OCI-LY3 (cell line): ENCODE results near the gene SH3BP5L.

Experiments used
- H2AFZ ChIP-seq: fragments of 200-600, 300-600 bp; shearing (Covaris generic); 2 replicates; pipeline ENCODE4 v1.6.0; 2014; ENCODE audit warnings: antibody characterized with exemption, low read depth, low read length
- H3K27ac ChIP-seq: fragments of 200-600, 300-600 bp; sonication (generic); 2 replicates; pipeline ENCODE4 v1.5.1; 2014; ENCODE audit warnings: mild to moderate bottlenecking, low read length, moderate library complexity, mixed read lengths
- H3K27me3 ChIP-seq: fragments of 200-600, 300-600 bp; sonication (generic); 2 replicates; pipeline ENCODE4 v1.6.1; 2014; ENCODE audit warnings: low read depth, low read length, mixed read lengths
- H3K36me3 ChIP-seq: fragments of 200-600, 300-600 bp; sonication (generic); replicated peaks from 2 replicates; pipeline ENCODE3; 2014; ENCODE audit warnings: low read depth, low read length, mixed read lengths
- H3K4me1 ChIP-seq: fragments of 300-600, 200-600 bp; sonication (generic); 2 replicates; pipeline ENCODE4 v1.6.1; 2014; ENCODE audit warnings: low read length, mixed read lengths
- H3K4me2 ChIP-seq: fragments of 200-600, 300-600 bp; sonication (generic); 2 replicates; pipeline ENCODE4 v1.6.1; 2014; ENCODE audit warnings: low read length, mixed read lengths
- H3K4me3 ChIP-seq: fragments of 300-600, 200-600 bp; sonication (generic); 2 replicates; pipeline ENCODE4 v1.5.1; 2014; ENCODE audit warnings: antibody characterized with exemption, mild to moderate bottlenecking, low read length, moderate library complexity
- H3K79me2 ChIP-seq: fragments of 300-600, 200-600 bp; shearing (Covaris generic); 2 replicates; pipeline ENCODE4 v1.6.1; 2014; ENCODE audit warnings: mild to moderate bottlenecking, low read length, mixed read lengths
- H3K9ac ChIP-seq: fragments of 300-600, 200-600 bp; shearing (Covaris generic); 2 replicates; pipeline ENCODE4 v1.6.0; 2014; ENCODE audit warnings: mild to moderate bottlenecking, low read length, moderate library complexity
- H3K9me3 ChIP-seq: fragments of 200-600, 300-600 bp; shearing (Covaris generic); 2 replicates; pipeline ENCODE4 v1.6.1; 2014; ENCODE audit warnings: low read length, mixed read lengths; ENCODE audit not compliant: insufficient read depth
- H4K20me1 ChIP-seq: fragments of 200-600, 300-600 bp; sonication (generic); 2 replicates; pipeline ENCODE4 v1.6.1; 2016; ENCODE audit warnings: low read length, mixed read lengths; ENCODE audit not compliant: insufficient read depth
- EZH2phosphoT487 ChIP-seq: fragments of 200-600 bp; shearing (Covaris generic); IDR thresholded peaks from 2 replicates; pipeline ENCODE4 v1.6.1; 2018; ENCODE audit warnings: antibody characterized with exemption, mixed run types, low read depth
- TF ChIP-seq, protein P1 (sequence below): fragments of 200-600, 300-600 bp; sonication (generic); IDR thresholded peaks from 2 replicates; pipeline ENCODE4 v1.5.1; 2014; ENCODE audit warnings: antibody characterized with exemption, low read length, low read depth

The SH3BP5L gene

DNA sequence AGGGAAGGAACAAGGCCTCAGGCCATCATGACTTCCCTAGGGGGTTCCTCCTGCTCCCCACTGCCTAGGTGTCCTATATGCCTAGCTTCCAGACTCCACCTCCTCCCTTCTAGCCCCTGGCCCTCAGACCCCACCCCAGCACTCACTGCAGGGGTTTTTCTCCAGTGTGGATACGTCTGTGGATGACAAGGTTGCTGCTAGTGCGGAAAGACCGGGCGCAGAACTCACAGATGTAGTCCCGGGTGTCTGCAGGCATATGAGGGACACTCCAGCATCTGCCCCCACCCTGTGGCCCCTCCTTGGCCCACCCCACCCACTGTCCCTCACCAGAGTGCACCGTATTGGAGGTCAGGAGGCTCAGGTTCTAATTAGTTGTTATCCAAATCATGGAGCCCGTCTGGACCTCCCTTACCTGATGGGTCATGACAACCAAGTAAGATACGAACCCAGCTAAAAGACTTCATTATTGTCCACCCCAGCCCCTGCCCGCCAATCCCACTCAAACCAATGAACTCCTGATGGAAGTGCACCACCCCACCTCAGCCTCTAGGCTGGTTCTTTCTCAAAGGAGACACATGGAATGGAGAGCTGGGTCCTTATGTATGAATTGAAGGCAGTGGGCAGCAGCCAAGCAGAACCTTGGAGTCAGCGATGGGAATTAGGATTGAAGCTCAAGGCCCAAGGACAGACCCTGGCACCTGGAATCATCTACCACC lies 25.0 kb upstream of the SH3BP5L start:
- Histone ChIP-seq H3K79me2 (peaks cover 15% of the 10 kb centered on the region), H3K9me3 (no peaks in the 10 kb centered on the region), H2AFZ (no peak overlapping the region), H3K9ac (no peak overlapping the region), H3K27ac (no peak overlapping the region), H4K20me1 (0 out of 2 replicates have a peak, but pooled peaks cover 5% of the 10 kb centered on the region), H3K27me3 (no peaks in the 10 kb centered on the region), H3K4me2 (no peak overlapping the region), H3K4me1 (peaks cover 22% of the 10 kb centered on the region), H3K36me3 (peaks cover 88% of the 10 kb centered on the region), H3K4me3 (no peak overlapping the region)
- TF ChIP-seq, protein P1, sequence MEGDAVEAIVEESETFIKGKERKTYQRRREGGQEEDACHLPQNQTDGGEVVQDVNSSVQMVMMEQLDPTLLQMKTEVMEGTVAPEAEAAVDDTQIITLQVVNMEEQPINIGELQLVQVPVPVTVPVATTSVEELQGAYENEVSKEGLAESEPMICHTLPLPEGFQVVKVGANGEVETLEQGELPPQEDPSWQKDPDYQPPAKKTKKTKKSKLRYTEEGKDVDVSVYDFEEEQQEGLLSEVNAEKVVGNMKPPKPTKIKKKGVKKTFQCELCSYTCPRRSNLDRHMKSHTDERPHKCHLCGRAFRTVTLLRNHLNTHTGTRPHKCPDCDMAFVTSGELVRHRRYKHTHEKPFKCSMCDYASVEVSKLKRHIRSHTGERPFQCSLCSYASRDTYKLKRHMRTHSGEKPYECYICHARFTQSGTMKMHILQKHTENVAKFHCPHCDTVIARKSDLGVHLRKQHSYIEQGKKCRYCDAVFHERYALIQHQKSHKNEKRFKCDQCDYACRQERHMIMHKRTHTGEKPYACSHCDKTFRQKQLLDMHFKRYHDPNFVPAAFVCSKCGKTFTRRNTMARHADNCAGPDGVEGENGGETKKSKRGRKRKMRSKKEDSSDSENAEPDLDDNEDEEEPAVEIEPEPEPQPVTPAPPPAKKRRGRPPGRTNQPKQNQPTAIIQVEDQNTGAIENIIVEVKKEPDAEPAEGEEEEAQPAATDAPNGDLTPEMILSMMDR = no peak
- no peak for TF ChIP-seq EZH2phosphoT487

DNA sequence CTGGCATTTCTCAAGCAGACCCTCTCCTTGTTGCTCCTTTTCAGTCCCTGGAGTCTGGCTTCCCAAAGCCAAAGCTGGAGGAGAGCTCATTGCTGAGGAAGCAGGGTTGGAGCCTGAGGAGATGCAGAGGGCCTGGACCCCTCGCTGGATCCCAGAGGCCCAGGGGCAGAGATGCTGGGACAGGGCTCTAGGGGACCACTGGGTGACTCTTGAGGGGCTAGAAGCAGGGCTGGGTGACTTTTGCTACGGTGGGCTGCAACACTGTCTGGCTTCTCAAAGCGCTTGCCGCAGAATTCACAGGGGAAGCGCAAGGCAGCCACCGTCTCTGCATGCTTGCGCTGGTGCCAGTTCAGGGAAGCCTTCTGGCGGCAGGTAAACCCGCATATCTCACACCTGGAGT lies 24.4 kb upstream of the SH3BP5L start:
- TF ChIP-seq, protein P1 = no peak
- TF ChIP-seq EZH2phosphoT487 = no peak
- Histone ChIP-seq H3K9ac (no peak overlapping the region), H3K79me2 (peaks cover 15% of the 10 kb centered on the region), H3K4me2 (no peak overlapping the region), H3K4me3 (no peak overlapping the region), H3K27me3 (no peaks in the 10 kb centered on the region), H4K20me1 (0 out of 2 replicates have a peak, but pooled peaks cover 5% of the 10 kb centered on the region), H2AFZ (no peak overlapping the region), H3K36me3 (peaks cover 87% of the 10 kb centered on the region), H3K27ac (no peak overlapping the region), H3K4me1 (peaks cover 22% of the 10 kb centered on the region), H3K9me3 (no peaks in the 10 kb centered on the region)

DNA sequence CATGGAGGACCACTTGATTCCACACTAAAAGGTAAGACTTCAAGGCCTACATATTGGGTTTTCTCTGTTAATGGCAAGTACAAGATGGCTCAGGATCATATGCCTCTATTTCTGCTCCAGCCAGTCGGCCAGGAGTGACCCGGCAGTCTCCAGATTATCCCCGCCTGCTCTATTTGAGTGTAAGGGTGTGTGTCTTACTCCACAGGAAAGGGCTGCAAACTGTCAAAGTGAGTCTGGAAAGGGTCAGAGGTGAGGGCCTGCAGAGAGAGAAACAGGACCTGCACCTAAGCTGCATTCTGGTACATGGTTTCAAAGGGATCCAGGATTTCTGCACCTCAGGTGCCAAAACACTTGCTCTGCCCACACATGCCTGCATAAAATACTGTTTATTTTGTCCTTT lies 23.9 kb upstream of the SH3BP5L start:
- Histone ChIP-seq H3K79me2 (peaks cover 15% of the 10 kb centered on the region), H3K4me1 (peaks cover 22% of the 10 kb centered on the region), H3K9me3 (no peaks in the 10 kb centered on the region), H2AFZ (no peak overlapping the region), H4K20me1 (0 out of 2 replicates have a peak, but pooled peaks cover 5% of the 10 kb centered on the region), H3K36me3 (peaks cover 87% of the 10 kb centered on the region), H3K4me3 (no peak overlapping the region), H3K27me3 (no peaks in the 10 kb centered on the region), H3K27ac (no peak overlapping the region), H3K4me2 (no peak overlapping the region), H3K9ac (no peak overlapping the region)
- TF ChIP-seq EZH2phosphoT487 = no peak
- TF ChIP-seq, protein P1 = no peak

DNA sequence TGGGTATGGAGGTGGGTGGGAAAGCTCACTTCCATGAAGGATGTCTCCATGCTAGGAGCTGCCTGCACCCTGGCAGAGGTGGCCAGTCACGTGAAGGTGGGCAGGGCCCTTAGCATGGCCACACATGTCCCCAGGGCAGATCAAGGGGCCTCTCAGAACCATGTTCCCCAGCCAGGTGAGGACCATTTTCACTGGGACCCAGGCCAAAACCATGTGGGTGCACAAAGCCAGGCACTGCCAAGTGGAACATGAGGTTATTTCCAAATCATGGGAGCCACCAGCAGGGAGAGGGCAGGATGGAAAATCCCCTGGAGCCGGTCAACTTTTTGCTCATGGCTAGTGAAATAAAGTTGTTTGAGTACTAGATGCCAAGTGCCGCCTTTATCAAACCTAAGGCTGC lies 23.4 kb upstream of the SH3BP5L start:
- 0 out of 2 replicates have a peak, but pooled peaks cover 5% of the 10 kb centered on the region for H4K20me1 ChIP-seq
- H3K4me1 ChIP-seq = peaks cover 22% of the 10 kb centered on the region
- TF ChIP-seq, protein P1 = no peak
- no peak for TF ChIP-seq EZH2phosphoT487
- H2AFZ ChIP-seq = no peak overlapping the region
- no peak overlapping the region for H3K9ac ChIP-seq
- peaks cover 90% of the 10 kb centered on the region for H3K36me3 ChIP-seq
- H3K9me3 ChIP-seq = no peaks in the 10 kb centered on the region
- H3K4me3 ChIP-seq = no peak overlapping the region
- H3K27me3 ChIP-seq = no peaks in the 10 kb centered on the region
- H3K27ac ChIP-seq = no peak overlapping the region
- H3K79me2 ChIP-seq = peaks cover 15% of the 10 kb centered on the region
- H3K4me2 ChIP-seq = no peak overlapping the region
